Activated CD4-positive, alpha-beta T cell treated with anti-CD3 and anti-CD28 coated beads for 48 hours (primary cell): Measurements from ENCODE around the gene PPAT.
"Not testable (repeated sequence)": the region's sequence is repeated elsewhere in the genome, so short reads cannot be mapped to it uniquely, and the experiment has no call there.

Source experiments
- DNase-seq: peaks from one replicate; pipeline ENCODE4 v3.0.0-alpha.2; 2020

Gene PPAT

DNA sequence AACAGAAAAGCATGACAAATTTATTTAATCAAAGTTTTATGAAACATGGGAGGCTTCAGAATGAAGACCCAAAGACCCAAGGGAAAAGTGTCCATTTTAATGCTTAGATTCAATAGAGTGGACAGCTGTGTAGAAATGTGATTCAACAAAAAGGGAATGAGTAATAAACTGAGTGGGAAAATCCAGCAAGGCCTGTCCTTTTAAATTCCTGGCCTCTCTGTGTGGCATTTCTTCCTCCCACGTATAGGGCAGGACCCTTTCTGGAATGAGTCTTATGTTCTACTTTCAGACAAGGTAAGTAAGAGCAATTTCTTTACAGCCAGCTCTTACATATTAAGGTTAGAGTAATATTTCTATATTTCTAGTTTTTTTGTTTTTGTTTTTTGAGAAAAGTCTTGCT lies 62.6 kb downstream of the PPAT start:
- no peak for DNase-seq

DNA sequence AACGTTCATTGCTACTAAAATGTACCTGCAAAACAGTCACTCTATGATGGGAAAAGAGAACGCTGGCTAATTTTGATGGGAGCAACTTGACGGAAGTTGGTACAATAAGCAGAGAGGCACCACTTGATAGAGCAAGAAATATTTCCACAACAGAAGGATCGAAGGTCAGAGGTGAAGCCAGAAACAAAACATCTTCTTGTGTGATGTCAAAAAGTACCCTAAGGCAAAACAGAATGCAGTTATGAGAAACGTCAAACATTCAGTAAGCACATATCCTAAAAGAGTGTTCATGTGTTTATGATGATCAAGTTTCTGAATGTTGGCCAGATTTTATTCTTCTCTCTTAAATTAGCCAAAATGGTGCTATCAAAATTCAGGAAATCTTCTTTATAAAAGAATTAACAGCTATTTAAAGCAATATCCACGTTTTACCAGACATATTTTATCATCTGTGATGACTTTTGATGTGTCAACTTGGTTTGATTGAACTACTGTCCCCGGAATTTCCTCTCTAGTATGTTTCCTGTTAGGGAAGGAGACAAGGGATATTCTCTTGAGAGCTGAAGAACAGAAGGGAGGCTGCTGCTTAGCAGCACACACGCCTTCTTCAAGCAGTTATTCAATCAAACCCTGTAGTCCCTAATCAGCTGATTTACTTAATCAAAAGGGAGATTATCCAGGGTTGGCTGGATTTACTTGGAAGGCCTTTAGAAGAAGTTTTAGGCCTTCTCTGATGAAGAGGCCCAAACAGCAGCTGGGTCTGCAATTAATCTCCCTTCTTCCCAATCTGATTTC lies 63.8 kb downstream of the PPAT start:
- no peak for DNase-seq

DNA sequence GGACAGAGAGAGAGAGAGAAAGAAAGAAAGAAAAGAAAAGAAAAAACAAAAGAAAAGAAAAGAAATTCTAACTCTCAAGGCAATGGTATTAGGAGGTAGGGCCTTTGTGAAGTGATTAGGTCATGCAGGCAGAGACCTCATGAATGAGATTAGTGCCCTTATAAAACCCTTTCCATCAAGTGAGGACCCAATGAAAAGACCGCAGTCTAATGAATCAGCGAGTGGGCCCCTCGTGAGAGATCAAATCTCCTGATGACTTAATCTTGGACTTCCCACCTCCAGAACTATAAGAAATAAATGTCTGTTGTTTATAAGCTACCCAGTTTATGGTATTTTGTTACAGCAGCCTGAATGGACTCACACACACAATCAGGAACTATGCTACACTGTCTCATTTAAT lies 65.0 kb downstream of the PPAT start:
- no peak for DNase-seq

DNA sequence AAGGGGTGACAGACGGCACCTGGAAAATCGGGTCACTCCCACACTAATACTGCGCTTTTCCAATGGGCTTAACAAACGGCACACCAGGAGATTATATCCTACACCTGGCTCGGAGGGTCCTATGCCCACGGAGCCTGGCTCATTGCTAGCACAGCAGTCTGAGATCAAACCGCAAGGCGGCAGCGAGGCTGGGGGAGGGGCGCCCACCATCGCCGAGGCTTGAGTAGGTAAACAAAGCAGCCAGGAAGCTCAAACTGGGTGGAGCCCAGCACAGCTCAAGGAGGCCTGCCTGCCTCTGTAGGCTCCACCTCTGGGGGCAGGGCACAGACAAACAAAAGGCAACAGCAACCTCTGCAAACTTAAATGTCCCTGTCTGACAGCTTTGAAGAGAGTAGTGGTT lies 72.4 kb downstream of the PPAT start:
- DNase-seq, result not testable (repeated sequence)

DNA sequence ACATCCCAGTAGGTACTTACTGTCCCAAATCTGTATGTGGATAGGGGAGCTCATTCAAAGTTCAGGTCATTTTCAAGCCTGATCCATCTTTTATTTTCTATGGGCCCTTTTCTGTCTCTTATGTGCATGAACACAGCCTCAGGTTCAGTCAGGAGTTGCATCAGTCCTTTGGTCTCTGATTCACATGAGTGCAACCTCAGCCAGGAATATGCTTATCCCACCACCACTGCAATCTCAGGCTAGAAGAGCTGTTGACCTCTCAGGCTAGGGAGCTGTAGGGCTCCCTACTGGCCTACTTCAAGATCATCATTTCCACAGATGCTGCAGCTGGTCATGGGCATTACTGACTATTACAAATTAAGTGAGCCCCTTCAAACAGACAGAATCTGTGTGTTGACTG lies 75.3 kb downstream of the PPAT start:
- no peak for DNase-seq

DNA sequence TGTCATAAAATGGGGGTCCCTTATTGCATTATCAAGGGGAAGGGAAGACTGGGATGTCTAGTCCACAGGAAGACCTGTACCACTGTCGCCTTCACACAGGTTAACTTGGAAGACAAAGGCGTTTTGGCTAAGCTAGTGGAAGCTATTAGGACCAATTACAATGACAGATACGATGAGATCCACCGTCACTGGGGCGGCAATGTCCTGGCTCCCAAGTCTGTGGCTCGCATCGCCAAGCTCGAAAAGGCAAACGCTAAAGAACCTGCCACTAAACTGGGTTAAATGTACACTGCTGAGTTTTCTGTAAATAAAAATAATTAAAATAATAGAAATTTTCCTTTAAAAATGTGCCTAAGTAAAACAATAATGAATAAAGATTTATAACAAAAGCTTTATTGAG lies 78.8 kb downstream of the PPAT start:
- no peak for DNase-seq

DNA sequence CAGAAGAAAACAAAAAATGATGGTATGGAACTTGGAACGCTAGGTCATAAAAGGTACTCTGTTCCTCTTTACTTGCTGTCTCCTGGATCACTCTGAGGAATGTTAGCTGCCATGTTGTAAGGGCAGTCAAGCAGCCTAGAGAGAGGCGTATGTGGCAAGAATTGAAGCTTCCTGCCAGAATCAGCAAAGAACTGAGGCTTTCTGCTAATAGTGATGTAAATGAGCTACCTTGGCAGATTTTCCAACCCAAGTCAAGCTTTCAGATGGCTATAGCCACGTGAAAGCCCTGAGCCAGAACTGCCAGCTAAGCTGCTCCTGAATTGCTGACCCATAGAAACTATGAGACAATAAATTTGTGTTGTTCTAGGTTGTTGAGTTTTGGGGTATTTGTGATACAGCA lies 86.8 kb downstream of the PPAT start:
- no peak for DNase-seq

DNA sequence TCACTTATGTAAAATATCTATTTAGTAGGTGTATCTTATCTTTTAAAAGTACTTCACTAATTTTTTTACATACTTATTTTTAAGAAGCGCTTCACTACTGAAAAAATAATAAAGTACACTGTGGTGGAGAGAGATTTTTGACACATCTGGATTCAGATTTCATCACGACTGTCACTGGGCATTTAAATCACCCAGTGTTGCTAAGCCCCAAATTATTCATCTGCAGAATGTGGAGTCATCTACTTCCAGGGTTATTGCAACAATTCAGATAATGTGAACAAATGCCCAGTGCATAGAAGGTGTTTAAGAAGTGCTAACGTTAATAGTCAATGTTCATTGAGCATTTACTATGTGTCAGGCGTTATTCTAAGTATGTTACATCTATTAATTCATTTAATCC lies 90.0 kb downstream of the PPAT start:
- DNase-seq, result no peak
